OCI-LY7 (cell line): ENCODE data around the gene CNTN2.

Experiments used
- EZH2phosphoT487 ChIP-seq: fragments of 200-600 bp; sonication (generic); IDR thresholded peaks from 2 replicates; pipeline ENCODE4 v1.6.1; 2018; ENCODE audit warnings: low read depth, borderline replicate concordance, mild to moderate bottlenecking, mixed run types, antibody characterized with exemption, low read length, moderate library complexity, mixed read lengths
- TF ChIP-seq, protein P1 (sequence below): fragments of 200-600 bp; sonication (generic); conservative IDR thresholded peaks from 2 replicates; pipeline ENCODE4 v1.5.1; 2014; ENCODE audit warnings: mild to moderate bottlenecking, antibody characterized with exemption, low read length, moderate library complexity, mixed read lengths

- TF ChIP-seq, protein P1, sequence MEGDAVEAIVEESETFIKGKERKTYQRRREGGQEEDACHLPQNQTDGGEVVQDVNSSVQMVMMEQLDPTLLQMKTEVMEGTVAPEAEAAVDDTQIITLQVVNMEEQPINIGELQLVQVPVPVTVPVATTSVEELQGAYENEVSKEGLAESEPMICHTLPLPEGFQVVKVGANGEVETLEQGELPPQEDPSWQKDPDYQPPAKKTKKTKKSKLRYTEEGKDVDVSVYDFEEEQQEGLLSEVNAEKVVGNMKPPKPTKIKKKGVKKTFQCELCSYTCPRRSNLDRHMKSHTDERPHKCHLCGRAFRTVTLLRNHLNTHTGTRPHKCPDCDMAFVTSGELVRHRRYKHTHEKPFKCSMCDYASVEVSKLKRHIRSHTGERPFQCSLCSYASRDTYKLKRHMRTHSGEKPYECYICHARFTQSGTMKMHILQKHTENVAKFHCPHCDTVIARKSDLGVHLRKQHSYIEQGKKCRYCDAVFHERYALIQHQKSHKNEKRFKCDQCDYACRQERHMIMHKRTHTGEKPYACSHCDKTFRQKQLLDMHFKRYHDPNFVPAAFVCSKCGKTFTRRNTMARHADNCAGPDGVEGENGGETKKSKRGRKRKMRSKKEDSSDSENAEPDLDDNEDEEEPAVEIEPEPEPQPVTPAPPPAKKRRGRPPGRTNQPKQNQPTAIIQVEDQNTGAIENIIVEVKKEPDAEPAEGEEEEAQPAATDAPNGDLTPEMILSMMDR, result no peak
- no peak for TF ChIP-seq EZH2phosphoT487
Observed at GRCh38 chr1:205069371-205070125, 26.5 kb downstream of the CNTN2 start.
